Jurkat, Clone E6-1 (cell line): Measurements from ENCODE around the gene POGZ. TPM values are rescaled to one million over a fixed set of nuclear protein-coding genes. Genes with fewer than 3 reads are reported as not detected.

Experiments
- DNase-seq: peaks from one replicate; pipeline ENCODE4 v3.0.0-alpha.2; 2011; ENCODE audit warnings: low read depth, low spot score
- H3K4me3 ChIP-seq: 2 replicates; pipeline ENCODE4 v1.5.1; 2011; ENCODE audit warnings: mild to moderate bottlenecking, low read length, control low read depth, moderate library complexity
- polyA plus RNA-seq: library from polyadenylated mRNA; unstranded; fragments of >200 nt; gene quantifications from one replicate; pipeline ENCODE4 v1.2.1, GENCODE V29; 2012; ENCODE audit warnings: missing spikeins; ENCODE audit not compliant: insufficient read length, insufficient read depth

Gene POGZ, protein sequence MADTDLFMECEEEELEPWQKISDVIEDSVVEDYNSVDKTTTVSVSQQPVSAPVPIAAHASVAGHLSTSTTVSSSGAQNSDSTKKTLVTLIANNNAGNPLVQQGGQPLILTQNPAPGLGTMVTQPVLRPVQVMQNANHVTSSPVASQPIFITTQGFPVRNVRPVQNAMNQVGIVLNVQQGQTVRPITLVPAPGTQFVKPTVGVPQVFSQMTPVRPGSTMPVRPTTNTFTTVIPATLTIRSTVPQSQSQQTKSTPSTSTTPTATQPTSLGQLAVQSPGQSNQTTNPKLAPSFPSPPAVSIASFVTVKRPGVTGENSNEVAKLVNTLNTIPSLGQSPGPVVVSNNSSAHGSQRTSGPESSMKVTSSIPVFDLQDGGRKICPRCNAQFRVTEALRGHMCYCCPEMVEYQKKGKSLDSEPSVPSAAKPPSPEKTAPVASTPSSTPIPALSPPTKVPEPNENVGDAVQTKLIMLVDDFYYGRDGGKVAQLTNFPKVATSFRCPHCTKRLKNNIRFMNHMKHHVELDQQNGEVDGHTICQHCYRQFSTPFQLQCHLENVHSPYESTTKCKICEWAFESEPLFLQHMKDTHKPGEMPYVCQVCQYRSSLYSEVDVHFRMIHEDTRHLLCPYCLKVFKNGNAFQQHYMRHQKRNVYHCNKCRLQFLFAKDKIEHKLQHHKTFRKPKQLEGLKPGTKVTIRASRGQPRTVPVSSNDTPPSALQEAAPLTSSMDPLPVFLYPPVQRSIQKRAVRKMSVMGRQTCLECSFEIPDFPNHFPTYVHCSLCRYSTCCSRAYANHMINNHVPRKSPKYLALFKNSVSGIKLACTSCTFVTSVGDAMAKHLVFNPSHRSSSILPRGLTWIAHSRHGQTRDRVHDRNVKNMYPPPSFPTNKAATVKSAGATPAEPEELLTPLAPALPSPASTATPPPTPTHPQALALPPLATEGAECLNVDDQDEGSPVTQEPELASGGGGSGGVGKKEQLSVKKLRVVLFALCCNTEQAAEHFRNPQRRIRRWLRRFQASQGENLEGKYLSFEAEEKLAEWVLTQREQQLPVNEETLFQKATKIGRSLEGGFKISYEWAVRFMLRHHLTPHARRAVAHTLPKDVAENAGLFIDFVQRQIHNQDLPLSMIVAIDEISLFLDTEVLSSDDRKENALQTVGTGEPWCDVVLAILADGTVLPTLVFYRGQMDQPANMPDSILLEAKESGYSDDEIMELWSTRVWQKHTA (N-terminal part only)
- polyA plus RNA-seq, result 25.0 TPM

DNA sequence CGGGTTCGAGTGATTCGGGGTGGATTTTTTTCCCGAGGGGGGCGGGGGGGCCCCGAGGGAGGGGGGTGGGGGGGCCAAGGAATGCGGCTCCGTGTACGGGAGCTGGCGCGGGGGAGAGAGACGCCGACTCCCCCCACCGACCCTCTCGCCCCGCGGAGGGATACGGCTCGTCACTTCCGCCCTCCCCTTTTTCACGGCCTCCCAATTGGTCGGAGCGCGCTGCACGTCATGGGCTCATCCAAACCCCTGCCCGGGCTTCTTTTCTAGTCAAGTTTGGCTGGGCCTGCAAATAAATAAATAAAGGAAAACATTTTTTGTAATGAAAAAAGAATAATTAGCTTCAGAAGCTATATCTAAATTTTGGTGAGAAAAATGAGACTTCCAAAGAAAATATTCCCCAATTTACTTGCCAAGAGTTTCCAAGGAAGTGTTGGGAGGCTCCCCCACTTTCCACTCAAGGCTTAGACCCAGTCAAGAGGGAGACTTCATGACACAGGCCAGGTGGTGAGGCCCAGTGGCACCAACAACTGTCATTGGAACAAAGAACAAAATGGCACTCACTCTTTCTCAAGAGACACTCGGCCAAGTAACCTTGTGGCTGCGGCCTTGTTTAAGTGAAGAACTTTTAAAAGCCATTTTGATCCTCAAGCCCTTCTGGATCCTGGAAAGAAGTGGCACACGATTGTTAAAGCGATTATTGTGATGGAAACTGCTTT is at the start of gene POGZ:
Gene POGZ, minus strand, starts transcription at position 164 of the 716 bp plus-strand sequence. CDS start 17,290 bp downstream, outside the sequence.
- peak; percentile 97 for DNase-seq

DNA sequence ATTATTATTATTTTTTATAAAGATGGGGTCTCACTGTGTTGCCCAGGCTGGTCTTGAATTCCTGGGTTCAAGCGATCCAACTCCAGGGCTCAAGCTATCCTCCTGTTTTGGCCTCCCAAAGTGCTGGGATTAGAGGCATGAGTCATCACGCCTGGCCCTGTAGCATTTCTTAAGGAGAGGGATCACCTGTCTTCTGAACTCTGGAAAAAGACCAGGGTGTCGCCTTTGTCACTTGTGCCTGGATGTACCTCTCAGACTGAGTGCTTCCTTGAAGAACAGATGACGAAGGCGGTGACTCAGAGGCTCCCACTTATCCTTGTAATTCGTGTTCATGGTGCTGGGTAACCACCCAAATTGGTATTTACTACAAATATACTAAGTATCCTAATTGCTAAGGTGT is 49.5 kb upstream of the POGZ start:
- DNase-seq, result no peak
- no peak overlapping the region for H3K4me3 ChIP-seq

More for the DNA sequence above, at the start of gene POGZ:
- H3K4me3 ChIP-seq, result peak within 1 kb of the TSS; percentile 90

DNA sequence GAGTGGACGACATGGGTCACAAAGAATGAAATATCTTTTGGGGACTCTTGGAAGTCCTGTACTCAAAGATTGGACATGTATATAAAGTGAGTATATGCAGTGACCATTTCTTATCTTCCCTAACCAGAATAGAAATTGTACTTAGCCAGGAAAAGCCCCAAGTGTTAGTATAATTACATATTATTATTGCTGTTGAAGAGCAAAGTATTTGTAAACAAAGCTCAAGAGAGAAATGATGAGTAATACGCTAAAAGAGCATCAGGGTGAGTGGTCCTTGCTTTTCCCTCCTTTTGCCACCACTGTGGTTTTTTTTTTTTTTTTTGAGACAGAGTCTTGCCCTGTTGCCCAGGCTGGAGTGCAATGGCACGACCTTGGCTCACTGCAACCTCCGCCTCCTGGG is 45.5 kb upstream of the POGZ start:
- no peak overlapping the region for H3K4me3 ChIP-seq
- no peak for DNase-seq

DNA sequence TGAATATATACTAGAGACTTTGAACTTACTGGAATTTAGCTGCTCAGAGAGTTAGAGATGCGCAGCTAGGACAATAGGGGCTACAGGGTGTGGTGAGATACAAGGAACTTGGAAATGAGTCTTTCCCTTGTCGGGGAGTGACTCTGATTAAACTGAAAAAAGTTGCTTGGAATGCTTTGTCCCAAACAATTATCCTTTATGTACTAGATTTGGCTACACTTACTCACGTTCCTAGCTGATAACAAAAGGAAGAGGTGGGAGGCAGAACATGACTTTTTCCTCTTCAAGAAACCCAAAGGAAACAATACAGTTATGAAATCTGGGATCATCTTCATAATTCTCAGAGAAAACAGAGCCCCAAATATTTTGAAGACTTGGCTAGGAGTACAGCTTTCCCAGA is 45.0 kb upstream of the POGZ start:
- no peak for DNase-seq
- no peak overlapping the region for H3K4me3 ChIP-seq

DNA sequence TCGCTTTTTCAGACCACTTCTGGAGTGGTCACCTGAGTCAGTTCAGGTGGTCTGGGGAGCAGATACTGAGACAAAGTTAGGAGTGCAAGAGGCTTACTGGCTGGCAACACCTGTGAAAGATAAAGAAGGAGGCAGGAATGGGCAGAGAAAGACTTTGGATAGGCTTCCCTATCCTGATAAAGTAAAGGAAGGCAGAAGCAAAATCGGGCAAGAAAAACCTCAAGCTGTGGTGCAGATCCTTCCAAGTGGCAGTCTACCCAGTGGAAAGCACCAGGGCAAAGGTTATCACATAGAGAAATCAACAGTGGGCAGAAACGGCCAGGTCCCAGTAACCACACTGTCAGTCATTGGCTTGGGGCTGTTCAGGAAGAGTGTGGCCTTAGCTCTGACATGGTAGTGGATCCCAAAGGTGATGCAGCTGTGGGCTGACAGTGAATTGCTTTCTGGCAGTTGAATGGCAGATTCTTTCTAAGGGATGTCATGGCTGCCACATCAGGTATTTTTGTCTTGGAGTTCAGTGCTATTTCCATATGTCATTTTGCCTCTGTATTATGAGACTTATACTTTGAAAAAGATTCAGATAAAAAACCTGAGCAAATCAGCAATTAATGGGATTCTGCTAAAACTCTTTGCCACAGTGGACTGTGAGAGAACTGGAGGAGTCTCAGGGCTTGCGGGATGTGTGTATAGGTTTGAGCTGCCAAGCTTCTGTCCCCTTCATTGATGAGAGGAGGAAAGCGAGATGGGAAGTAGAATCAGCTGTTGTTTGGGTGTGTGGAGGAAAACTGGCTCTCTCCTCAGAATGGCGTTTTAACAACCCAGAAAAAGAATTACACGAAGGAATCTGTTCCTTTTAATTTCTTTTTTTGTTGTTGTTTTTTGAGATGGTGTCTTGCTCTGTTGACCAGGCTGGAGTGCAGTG is 43.8 kb upstream of the POGZ start:
- DNase-seq, result no peak
- H3K4me3 ChIP-seq, result no peak overlapping the region

DNA sequence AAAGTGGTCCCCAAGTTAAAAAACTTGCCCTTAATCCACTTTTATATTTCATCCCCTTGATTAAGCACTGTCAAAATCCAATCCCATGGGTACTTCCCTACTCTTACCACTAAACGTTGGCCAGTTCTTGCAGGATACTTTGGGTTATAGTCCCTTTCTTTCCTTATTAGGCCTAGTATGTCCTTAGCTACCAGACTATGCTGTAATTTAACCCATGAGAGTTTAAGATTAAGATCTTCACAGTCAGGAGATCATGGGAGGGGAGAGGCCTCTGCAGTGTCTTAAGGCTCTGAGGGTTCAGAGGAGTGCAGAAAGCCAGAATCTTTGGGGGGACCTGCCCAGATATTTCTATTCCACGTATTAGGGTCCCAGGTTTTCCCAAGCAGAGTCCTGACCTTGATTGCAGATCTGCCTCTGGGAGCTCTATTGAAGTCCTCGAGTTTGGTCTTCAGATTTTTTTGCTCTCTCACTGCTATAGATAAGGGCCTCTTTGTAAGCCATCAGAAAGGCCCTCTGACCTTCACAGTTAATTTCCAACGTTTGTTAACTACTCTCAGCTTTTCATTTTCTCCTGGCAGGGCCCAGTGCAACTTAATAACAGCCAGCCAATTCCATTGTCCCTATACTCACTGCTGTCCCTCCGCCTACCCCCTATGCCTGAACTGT is 42.9 kb upstream of the POGZ start:
- H3K4me3 ChIP-seq, result no peak overlapping the region
- no peak for DNase-seq

DNA sequence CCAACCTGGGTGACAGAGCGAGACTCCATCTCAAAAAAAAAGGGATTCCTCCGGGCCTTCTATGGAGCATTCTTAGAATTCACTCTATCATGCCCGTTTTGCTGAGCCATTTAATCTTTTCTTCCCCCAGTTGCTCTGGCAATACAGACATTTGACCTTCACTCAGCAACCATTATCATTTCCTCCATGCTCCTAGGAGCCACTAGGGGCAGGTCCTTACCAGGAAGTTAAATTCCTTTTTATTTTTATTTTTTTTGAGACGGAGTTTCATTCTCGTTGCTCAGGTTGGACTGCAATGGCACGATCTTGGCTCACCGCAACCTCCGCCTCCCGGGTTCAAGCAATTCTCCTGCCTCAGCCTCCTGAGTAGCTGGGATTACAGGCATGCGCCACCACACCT is 42.2 kb upstream of the POGZ start:
- H3K4me3 ChIP-seq, result no peak overlapping the region
- no peak for DNase-seq

DNA sequence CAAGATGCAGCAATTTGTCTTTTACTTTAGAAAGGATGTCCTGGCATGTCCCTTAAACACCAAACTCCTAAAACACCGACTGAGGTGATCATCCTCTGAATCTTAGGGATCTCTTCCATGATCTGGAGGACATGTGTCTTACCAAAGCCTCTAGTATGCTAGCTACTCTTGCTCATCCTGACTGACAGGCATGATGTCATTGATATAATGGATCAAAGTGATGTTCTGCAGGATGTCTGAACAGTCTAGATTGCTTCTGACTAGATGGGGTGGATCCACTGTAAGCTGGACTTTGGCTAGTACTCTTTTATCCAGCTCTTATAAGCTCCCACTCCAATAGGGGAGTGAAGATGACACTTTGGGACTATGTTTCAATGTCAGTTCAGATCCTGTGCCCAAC is 40.6 kb upstream of the POGZ start:
- H3K4me3 ChIP-seq, result no peak overlapping the region
- no peak for DNase-seq

DNA sequence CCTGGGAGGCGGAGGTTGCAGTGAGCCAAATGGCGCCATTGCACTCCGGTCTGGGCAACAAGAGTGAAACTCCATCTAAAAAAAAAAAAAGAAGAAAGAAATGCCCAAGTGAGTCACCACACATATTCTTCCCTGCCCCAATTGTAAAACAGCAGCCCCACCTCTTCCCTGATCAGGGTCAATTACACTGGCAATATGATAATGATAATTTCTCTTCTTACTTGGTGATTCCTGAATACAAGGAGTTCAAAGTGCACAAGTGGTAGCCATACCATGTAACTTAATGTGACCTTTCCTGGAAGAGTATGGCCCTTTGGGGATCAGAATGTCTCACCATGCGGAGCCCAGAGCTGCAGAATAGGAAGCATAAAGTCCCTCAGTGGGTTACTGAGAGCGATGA is 40.1 kb upstream of the POGZ start:
- no peak for DNase-seq
- H3K4me3 ChIP-seq, result no peak overlapping the region

DNA sequence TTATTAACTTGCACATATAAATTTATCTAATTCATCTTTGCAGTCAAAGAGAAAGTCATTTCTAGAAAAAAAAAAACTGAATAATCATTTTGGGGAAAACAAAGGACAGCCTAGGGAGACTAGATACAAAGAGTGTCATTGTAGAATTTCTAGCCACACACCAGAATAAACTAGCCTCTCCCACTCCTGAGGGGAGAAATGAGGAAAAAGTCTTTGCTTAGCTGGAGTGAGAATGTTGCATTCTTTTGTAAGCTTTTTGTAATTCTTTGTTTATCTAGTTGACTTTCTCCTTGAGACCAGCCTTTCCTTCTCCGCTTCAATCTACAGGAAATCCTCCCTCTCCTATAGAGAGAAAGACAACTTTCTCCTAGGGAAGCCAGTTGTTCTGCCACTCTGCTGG is 36.0 kb upstream of the POGZ start:
- DNase-seq, result no peak
- H3K4me3 ChIP-seq, result no peak overlapping the region

DNA sequence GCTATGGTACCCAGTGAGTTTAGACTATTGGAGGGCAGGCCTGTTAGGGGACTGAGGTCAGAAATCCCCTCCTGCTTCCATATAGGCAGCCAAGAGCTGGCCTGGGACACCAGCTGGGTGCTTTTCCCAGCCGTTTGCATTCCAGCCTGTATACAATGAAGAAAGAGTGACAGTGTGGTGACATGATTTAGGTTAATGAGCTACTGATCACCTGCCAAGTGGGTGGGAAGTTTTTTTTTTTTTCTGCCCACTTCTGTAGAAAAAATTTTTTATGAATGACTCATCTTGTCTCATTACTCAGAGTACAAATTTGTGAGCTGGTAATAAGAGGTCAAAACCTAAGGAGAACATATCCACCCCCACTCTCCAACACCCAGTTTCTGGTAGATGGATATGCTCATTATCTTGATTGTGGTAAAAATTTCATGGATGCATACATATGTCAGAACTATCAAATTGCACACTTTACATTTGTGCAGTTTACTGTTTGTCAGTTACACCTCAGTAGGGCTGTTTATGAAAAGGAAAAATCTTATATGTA is 35.5 kb upstream of the POGZ start:
- DNase-seq, result no peak
- H3K4me3 ChIP-seq, result no peak overlapping the region

DNA sequence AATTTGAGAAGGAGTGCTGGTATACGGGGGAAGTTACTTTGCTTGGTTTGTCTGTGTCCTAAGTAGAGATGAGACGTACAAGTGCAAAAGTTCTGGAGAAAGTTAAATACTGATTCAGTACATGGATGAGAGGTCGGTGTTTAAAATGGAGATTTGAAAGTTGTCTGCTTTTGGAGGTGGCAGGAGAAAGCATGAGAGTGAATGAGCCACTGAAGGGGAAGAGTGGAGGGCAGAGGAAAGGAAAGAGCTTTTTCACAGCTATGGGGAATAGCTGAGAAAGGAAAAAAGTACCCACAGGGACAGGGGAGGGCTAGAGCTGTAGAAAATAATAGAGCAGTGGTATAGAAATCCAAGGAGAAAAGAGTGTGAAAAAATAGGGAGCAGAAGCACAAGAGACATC is 33.7 kb upstream of the POGZ start:
- H3K4me3 ChIP-seq, result no peak overlapping the region

DNA sequence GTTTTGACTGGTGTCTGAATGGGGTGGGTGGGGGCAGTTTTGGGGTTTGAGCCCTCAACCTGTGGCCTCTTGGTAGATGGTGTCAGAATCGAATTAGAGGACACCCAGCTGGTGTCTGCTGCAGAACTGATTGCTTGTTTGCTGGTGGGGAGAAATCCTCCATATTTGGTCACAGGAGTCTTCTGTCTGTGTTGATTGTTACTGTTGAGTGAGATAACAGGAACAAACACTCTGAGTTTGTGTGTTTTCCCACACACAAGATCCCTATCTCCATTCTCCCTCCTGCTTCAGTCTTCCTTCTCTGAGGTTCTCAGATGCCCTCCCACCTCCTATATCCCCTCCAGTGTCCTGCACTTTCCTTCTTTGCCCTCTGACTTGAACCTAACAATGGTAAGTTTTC is 32.8 kb upstream of the POGZ start:
- DNase-seq, result no peak

More for the DNA sequence above, 33.7 kb upstream of the POGZ start:
- no peak for DNase-seq

DNA sequence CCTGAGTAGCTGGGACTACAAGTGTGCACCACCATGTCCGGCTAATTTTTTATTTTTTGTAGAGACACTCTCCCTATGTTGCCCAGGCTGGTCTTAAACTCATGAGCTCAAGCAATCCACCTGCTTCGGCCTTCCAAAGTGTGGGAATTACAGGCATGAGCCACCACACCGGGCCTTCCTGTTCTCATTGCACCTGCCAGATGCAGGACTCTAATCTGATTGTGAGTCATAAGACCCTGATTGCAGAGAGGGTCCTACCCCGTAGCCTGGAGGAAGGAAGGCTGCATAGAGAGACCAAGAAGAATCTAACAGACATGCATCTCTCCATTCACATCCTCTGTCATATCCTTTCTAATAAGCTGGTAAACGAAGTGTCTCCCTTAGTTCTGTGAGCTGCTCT is 32.3 kb upstream of the POGZ start:
- no peak for DNase-seq
- no peak overlapping the region for H3K4me3 ChIP-seq

More for the DNA sequence above, 32.8 kb upstream of the POGZ start:
- H3K4me3 ChIP-seq, result no peak overlapping the region

DNA sequence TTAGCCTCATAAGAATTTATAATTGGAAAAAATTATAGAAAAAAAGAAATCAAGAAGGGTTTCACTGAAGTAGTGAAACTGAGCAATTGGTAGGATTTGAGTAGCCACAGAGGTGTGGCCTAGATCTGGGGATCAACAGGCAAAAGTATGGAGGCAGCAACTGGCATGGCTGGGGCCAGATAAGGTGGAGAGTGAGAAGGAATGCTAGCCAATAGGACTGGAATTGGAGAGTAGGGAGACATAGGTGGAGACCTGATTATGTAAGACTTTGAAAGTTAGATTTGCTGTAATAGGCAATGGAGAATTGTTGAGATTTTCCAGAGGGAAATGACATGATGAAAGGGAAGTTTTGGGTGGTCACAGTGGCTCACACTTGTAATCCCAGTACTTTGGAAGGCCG is 27.3 kb upstream of the POGZ start:
- no peak overlapping the region for H3K4me3 ChIP-seq
- DNase-seq, result no peak

DNA sequence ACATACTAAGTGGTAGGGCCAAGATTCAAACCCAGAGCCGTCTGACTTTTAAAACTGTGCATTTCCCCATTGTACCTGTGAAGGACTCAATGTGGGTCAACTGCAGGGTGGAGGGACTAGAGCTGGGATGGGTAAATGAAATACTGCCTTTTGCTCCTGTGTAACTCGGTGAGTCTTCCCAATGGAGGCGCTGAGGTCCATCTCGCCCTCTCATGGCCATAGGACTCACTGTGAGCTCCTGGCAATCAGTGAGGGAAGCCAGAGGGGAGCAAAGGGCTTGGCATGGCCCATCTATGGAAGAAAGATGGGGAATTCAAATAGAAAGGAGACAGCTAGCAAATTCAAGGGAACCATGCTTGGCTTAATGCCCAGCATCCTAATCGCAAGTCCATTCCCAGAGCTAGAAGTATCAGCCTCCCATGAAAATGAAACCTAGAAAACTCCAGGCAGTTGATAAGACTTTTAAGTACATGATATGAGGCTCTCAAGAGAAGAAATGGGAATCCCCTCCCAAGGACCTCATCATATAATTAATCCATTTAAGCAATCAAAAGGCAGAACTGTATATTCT is 26.5 kb upstream of the POGZ start:
- no peak for DNase-seq
- H3K4me3 ChIP-seq, result no peak overlapping the region

DNA sequence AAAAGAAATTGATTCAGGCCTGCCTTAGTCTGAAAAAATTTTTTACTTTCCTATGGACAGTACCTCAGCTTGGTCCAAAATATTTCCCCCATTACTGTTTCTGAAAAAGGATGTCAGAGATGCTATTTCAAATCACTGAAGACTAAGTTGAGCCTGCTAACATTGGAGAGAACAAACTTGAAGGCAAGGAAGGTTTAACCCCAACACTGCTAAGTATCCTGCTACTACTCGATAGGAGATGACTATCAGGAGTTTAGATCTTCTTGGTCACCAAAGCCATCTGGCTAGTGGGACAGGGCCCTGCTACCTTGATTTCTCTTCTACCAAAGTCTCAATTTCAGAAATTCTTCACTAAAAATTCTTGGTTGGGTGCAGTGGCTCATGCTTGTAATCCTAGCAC is 22.7 kb upstream of the POGZ start:
- no peak for DNase-seq
- no peak overlapping the region for H3K4me3 ChIP-seq
